B cell (primary cell): ENCODE data around the gene VPS26A.

Experiments used
- EZH2 ChIP-seq: IDR thresholded peaks from 2 replicates; pipeline ENCODE4 v1.6.1; 2012; ENCODE audit warnings: borderline replicate concordance, low read depth, mild to moderate bottlenecking, moderate library complexity, low read length; ENCODE audit not compliant: insufficient read depth, poor library complexity, severe bottlenecking
- TF ChIP-seq, protein P1 (sequence below): fragments of 200-600 bp; IDR thresholded peaks from one replicate; pipeline ENCODE4 v1.8.0; 2022; ENCODE audit warnings: antibody characterized with exemption, mild to moderate bottlenecking

DNA sequence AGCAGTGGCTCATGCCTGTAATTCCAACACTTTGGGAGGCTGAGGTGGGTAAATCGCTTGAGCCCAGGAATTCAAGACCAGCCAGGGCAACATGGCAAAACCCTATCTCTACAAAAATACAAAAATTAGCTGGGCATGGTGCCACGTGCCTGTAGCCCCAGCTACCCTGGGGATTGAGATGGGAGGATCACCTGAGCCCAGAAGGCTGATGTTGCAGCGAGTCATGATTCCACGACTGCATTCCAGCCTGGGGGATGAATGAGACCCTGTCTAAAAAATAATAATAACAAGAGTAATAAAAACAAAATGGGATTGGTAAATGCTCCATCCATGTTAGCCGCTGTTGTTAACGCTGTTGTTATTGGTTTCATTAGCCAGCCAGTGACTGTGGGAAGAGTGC is 94.9 kb downstream of the VPS26A start:
- TF ChIP-seq, protein P1, sequence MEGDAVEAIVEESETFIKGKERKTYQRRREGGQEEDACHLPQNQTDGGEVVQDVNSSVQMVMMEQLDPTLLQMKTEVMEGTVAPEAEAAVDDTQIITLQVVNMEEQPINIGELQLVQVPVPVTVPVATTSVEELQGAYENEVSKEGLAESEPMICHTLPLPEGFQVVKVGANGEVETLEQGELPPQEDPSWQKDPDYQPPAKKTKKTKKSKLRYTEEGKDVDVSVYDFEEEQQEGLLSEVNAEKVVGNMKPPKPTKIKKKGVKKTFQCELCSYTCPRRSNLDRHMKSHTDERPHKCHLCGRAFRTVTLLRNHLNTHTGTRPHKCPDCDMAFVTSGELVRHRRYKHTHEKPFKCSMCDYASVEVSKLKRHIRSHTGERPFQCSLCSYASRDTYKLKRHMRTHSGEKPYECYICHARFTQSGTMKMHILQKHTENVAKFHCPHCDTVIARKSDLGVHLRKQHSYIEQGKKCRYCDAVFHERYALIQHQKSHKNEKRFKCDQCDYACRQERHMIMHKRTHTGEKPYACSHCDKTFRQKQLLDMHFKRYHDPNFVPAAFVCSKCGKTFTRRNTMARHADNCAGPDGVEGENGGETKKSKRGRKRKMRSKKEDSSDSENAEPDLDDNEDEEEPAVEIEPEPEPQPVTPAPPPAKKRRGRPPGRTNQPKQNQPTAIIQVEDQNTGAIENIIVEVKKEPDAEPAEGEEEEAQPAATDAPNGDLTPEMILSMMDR, result no peak
- no peak for TF ChIP-seq EZH2
